ENCODE data around the gene EXOSC1. TPM values are rescaled to one million over a fixed set of nuclear protein-coding genes. Genes with fewer than 3 reads are reported as not detected.

The EXOSC1 gene
- total and polyA plus RNA-seq, 2 of the 13 experiments (the other 11 are each of a cell fraction or from before 2014, with no cell fraction given): 36.3 to 39.9 TPM

GRCh38 chr10:97407211-97407951 lies 38.4 kb downstream of the EXOSC1 start (continued):
- TF ChIP-seq NR1H2 (CRISPR knock-in tag; IDR thresholded peaks at IDR 0.05; ENCODE audit: borderline replicate concordance, low read depth) (no peak), ZNF660 (CRISPR knock-in tag; IDR thresholded peaks at IDR 0.05; ENCODE audit: borderline replicate concordance, low read depth) (no peak), POLR2AphosphoS2 (IDR thresholded peaks at IDR 0.05; ENCODE audit: low read depth, low read length) (no peak), GTF3A (CRISPR knock-in tag; conservative IDR thresholded peaks at IDR 0.05) (0 out of 2 replicates have a peak, but pooled peaks have one; percentile 35), ZBTB44 (CRISPR knock-in tag; IDR thresholded peaks at IDR 0.05) (no peak), ZNF484 (CRISPR knock-in tag; IDR thresholded peaks at IDR 0.05; ENCODE audit: borderline replicate concordance, low read depth) (no peak), TRIM22 (IDR thresholded peaks at IDR 0.05) (no peak), ZNF383 (CRISPR knock-in tag; IDR thresholded peaks at IDR 0.05; ENCODE audit: borderline replicate concordance) (no peak), RNF219 (CRISPR knock-in tag; IDR thresholded peaks at IDR 0.05) (no peak), ZNF713 (CRISPR knock-in tag; IDR thresholded peaks at IDR 0.05) (no peak), SNAPC5 (CRISPR knock-in tag; IDR thresholded peaks at IDR 0.05; ENCODE audit: borderline replicate concordance) (no peak), ZNF839 (CRISPR knock-in tag; IDR thresholded peaks at IDR 0.05; ENCODE audit: borderline replicate concordance) (no peak), SNAPC2 (CRISPR knock-in tag; IDR thresholded peaks at IDR 0.05) (no peak), KLF15 (CRISPR knock-in tag; IDR thresholded peaks at IDR 0.05; ENCODE audit: borderline replicate concordance) (no peak), IKZF1 (IDR thresholded peaks at IDR 0.05) (no peak), NFKB2 (CRISPR knock-in tag; IDR thresholded peaks at IDR 0.05; ENCODE audit: borderline replicate concordance) (no peak), EP300 (IDR thresholded peaks at IDR 0.05; ENCODE audit: low read depth in 2 of 2, low read length in 2 of 2) (no peak), EP300 (CRISPR knock-in tag; IDR thresholded peaks at IDR 0.05; ENCODE audit: borderline replicate concordance) (no peak), SALL2 (CRISPR knock-in tag; IDR thresholded peaks at IDR 0.05) (no peak), RFX1 (IDR thresholded peaks at IDR 0.05) (no peak), MLLT10 (CRISPR knock-in tag; IDR thresholded peaks at IDR 0.05) (no peak), SAP130 (CRISPR knock-in tag; IDR thresholded peaks at IDR 0.05; ENCODE audit: low read depth) (peak; percentile 47), MZF1 (CRISPR knock-in tag; IDR thresholded peaks at IDR 0.05; ENCODE audit: borderline replicate concordance) (no peak), HMGA1 (CRISPR knock-in tag; conservative IDR thresholded peaks at IDR 0.05) (no peak), NCOA2 (CRISPR knock-in tag; IDR thresholded peaks at IDR 0.05) (0 out of 2 replicates have a peak, but pooled peaks have one; percentile 20)

Measured in HepG2 (cell line).